HG02943 (cell line): ENCODE measurements around the gene SHROOM1.
A peak's percentile ranks its signal among the peaks of the same experiment; 100 is the strongest.

Source experiments
- ATAC-seq: cut with Tn5 transposase; IDR thresholded peaks from one replicate; pipeline ENCODE4 v1.9.1; 2021; ENCODE audit warnings: mild to moderate bottlenecking, low read depth, moderate library complexity; ENCODE audit not compliant: unreplicated experiment

SHROOM1 gene

DNA sequence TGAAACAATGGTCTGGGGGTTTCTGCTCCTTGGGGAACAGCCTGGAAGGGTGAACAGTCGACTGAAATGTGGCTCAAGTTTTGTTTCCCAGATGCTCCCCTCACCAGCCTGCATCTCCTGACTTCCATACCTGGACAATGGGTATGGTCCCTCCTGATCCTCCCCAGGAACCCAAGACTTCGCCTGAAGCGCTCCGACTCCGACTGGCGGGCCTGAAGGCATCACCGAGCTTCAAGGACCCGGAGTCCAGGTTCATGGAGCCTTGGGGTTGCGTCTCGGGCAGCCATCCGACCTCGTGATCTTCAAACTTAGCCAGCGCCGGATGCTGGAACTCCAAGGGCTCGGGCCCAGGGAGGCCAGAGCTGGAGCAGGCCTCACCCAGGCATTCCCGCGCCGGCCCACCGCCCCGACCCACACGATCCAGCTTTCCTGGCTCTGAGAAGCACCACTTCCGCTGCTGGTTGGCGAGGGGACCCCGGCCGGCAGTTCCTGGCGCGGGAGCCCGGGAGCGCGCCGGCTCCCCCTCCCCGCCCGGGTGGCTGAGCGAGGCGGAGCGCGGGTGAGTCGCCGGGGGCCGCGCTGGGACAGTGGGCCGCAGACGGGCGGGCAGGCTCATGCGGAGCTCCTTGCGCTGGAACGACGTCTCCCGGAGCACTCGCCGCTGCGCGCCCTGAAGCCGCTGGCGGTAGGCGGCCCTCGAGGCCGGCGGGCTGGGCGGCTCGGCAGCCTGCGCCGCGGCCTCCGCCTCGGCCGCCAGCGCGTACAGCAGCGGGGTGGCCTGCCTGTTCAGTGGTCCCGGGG, 5.2 kb downstream of the SHROOM1 start:
- ATAC-seq: no peak

DNA sequence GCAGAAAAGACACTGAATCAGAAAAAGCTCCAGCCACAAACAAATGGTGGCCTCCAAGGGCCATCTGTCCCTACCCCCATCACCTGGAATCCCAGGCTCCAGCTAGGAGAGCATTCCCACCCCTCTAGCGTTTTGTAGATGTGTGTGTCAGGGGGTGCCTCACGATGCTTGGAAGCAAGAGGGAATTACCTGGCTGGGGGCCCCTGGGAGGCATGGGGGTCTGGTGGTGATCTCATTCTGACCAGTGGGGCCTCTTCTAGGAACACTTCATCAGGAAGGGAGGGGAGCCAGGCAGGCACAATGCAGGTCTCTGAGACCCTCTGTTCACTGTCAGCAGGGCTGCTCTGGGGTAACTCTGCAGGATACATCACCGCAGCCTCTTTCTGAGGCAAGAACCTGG, 6.0 kb downstream of the SHROOM1 start:
- no peak for ATAC-seq

DNA sequence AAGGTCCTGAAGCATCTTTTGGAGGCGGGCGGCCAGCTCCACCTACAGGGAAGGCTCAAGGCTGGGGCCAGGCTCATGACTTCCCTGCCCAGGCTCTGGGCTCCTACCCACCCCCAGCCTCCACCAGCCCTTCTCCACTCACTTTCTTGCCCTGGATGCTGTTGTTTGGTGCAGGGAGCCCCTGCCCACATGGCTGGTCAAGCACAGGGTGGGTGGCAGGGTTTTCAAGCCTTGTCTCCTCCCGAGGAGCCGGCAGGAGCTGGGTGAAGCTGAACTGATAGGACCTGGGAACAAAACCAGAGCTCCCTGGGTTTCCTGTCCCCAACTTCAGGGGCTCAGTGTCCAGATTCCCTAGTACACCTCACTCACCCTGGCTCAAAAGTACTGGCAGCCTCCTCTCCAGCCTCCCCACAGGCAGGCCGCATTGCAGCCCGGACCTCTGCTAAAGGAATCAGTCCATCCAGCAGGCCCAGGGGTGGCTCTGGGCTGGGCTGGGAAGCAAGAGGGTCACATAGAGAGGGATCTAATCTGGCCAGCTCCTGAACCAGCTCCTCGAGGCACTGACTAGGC, 6.9 kb downstream of the SHROOM1 start:
- ATAC-seq: no peak

DNA sequence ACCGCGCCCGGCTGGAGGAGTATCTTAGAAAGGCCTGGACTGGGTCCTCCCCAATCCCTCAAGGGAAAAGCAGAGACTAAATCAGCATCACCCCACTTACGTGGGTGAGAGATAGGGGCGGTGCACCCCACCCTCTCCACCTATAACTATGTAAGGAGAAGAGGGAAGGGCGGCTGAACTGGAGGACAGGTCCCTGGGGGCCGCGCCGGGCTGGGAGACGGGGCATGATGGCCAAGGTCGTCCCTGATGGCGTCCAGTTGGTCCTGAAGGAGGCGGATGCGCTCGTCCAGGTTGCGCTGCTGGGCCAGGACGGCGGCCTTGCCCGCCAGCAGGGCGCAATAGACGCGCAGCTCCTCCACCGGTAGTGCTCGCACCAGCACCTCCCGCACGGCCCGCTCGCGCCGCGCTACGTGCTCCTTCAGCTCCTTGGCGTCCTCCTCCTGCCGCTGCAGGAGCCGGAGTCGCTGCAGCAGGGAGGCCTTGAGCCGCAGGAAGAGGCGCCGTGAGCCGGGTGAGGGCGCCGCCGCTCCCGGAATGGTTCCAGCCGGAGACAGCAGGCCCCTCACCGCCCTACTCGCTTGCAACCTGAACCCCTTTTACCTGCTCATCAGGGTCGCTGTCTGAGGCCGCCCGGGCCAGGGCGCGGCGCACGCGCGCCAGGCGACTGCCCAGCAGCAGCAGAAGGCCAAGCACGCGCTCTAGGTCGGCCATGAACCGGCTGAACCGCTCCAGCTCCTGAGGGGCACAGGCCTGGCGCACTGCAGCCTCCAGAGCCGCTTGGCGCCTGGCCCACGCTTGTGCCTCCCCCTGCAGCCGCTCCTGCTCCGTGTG, 7.6 kb downstream of the SHROOM1 start:
- ATAC-seq: no peak

DNA sequence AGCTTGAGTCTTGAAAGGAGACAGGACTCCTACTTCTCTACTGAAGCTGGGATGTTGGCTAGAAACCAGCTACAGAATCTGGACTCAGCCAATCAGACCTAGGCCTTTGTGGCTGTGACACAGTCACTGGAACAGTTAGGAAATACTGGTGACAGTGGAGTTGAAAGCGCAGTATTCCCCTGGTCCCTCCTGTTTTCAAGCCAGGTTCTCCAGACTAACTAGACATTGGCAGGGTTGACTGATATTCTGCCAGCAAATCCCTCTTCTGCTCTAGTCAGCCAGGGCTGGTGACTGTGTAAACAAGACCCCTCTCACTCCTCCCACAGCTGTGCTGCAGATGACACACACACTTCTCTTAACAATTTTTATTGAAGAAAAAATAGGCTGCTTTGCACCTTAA, 8.7 kb downstream of the SHROOM1 start:
- no peak for ATAC-seq

DNA sequence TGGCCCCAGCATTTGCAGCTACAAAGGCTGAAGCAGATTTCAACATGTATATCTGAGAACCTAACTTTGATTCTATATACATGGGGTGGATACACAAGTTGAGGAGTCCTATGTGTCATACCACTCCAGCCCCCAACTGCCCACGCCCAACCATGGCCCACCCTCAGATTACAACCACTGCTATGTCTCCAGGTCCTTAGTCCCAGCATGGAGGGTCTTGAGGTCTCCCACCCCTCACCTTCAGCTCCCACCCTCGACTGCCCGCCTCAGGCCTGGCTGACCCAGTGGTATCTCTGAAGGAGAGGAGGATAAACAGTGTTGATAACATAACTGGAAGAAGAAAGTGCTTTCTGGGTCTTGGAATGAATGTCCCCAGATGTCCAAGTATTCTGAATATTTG, 9.1 kb downstream of the SHROOM1 start:
- ATAC-seq: no peak

DNA sequence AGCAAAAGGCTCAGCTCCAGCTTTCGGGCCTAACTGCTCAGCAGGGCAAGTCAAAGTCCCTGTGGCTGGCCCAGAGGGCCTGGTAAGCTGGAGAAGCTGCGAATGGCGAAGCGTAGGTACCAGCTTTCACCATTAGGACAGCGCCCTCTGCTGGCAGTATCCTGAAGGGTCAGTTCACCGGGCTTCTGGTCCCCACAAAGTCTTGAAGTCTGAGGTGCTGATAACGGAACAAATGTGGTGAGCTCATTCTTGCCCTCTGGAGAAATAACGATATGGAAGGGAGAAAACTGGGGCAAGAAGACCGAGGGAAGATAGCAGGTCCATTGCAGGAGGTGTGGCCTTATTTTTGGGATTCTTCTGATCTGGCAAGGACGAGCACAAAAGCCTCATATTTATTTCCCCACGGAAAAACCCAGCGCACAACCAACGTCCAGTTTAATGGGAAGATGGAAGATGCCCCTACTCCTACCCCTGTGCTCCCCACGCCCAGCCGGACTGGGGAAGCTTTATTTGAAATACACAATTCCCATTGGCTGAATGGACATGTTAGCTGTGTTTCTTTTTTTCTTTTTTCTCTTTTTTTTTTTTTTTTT, 10.2 kb downstream of the SHROOM1 start:
- peak; percentile 91 for ATAC-seq

DNA sequence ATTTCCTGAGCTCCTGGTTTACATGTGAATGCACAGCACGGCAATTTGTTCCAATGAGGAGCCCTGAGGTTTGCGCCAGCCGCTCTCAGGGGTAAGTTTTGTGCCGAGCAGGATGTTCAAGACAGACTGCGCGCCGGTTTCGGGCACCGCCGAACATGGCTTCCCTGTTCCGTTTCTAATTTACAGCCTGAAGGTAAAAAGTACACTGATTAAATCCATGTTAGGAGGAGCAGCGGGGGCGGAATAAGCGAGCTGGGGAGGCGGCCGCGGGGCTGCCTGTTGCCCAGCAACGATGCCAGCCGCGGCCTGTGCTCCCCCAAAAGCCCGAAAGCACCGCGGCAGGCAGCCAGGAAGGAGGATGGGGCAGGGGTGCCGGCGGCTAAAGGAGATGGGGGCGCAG, 11.0 kb downstream of the SHROOM1 start:
- no peak for ATAC-seq

DNA sequence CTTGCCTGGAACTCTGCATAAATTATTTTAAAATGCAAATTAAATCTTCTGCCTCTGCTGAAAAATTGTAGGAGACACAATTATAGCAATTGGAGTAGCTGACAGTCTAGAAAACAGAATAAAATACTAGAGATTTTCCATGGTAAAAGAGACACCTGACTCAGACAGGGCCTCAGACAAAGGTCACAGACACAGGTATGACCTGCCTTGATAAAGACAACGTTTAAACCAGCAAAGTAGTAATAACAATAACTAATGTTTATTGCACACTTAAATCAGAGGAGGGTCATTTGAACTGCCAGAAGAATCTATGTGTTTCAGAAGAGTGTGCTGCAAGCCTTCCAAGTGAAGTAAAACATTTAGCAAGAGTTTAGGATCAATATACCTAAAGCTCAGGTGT, 13.4 kb downstream of the SHROOM1 start:
- ATAC-seq: no peak

DNA sequence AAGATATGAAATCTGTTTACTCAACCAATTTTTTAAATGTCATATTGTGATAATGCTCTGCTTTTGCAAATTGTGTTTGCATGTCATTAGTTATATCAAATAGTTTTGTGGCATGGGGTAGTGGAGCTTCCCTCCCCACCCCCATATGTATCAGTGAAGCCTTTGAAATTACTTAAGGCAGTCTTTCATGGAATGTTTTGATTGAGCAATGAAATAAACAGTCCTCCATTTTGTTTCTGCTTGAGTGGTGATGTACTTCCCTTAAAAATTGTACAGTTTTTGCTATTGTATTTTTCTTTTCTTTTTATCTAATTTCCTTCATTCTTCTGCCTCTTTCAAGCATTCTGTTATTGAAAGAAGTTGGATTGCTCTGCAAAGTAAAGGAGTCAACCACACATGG, 13.9 kb downstream of the SHROOM1 start:
- no peak for ATAC-seq

DNA sequence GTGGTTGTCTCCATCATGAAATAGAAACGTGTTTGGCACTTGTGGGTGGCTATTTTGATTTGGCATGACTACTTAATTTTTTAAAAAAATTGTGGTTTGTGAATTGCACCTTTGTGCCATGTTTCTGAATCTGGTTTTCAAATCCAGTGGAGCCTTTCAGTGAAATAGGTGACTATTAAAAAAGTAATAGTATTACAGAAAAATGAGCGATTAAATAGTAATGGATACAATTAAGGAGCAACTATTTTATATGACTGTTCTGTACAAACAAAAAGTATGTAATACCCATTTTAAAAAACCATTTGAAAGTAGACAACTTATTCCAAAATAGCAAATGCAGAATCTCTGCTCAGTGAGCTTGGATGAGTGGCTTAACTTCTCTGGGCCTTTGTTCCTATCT, 14.4 kb downstream of the SHROOM1 start:
- ATAC-seq: no peak

DNA sequence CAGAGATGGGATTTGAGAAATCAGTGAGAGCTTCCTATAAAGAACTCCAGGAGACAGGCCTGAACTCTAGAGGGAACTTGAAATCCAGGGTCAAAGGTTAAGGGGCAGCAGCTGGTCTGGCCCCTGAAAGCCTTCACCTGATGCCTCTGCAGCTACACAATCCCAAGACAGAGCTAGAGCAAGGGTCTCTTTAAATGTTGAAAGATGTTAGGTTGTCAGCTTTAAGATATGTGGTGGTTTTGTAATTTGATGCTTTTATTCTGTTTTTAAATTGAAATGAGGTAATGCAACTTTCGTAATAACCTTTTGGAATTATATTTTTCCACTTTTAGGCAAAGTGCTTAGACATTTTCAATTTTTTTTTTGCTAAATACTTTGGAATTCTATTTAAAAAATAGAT, 15.0 kb downstream of the SHROOM1 start:
- no peak for ATAC-seq

DNA sequence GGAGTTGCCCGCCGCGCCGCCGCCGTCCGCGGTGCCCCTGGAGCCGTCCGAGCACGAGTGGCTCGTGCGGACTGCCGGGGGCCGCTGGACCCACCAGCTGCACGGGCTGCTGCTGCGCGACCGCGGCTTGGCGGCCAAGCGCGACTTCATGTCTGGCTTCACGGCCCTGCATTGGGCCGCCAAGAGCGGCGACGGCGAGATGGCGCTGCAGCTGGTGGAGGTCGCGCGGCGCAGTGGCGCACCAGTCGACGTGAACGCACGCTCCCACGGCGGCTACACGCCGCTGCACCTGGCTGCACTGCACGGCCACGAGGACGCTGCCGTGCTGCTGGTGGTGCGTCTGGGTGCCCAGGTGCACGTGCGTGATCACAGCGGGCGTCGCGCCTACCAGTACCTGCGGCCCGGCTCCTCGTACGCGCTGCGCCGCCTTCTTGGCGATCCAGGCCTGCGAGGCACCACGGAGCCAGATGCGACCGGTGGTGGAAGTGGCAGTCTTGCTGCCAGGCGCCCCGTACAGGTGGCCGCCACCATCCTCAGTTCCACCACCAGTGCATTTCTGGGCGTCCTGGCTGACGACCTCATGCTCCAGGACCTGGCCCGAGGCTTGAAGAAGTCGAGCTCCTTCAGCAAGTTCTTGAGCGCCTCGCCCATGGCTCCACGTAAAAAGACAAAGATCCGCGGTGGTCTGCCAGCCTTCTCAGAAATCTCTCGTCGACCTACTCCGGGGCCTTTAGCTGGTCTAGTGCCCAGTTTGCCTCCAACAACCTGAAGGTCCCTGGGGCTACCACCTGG, 15.7 kb downstream of the SHROOM1 start:
- no peak for ATAC-seq

DNA sequence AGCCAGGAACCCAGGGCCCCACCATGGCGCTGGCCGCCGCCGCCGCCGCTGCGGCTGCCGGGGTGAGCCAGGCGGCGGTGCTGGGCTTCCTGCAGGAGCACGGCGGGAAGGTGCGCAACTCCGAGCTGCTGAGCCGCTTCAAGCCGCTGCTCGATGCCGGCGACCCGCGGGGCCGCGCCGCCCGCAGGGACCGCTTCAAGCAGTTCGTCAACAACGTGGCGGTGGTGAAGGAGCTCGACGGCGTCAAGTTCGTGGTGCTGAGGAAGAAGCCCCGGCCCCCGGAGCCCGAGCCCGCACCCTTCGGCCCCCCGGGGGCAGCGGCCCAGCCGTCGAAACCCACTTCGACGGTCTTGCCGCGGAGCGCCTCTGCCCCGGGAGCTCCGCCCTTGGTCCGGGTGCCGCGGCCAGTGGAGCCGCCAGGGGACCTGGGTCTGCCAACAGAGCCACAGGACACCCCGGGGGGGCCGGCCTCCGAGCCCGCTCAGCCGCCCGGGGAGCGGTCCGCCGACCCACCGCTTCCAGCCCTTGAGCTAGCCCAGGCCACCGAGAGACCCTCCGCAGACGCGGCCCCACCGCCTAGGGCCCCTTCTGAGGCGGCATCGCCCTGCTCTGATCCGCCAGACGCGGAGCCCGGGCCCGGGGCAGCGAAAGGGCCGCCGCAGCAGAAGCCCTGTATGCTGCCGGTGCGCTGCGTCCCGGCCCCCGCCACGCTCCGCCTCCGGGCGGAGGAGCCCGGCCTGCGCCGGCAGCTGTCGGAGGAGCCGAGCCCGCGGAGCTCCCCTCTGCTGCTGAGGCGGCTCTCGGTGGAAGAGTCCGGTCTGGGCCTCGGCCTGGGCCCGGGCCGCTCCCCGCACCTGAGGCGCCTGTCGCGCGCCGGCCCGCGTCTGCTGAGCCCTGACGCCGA, 16.6 kb downstream of the SHROOM1 start:
- no peak for ATAC-seq

DNA sequence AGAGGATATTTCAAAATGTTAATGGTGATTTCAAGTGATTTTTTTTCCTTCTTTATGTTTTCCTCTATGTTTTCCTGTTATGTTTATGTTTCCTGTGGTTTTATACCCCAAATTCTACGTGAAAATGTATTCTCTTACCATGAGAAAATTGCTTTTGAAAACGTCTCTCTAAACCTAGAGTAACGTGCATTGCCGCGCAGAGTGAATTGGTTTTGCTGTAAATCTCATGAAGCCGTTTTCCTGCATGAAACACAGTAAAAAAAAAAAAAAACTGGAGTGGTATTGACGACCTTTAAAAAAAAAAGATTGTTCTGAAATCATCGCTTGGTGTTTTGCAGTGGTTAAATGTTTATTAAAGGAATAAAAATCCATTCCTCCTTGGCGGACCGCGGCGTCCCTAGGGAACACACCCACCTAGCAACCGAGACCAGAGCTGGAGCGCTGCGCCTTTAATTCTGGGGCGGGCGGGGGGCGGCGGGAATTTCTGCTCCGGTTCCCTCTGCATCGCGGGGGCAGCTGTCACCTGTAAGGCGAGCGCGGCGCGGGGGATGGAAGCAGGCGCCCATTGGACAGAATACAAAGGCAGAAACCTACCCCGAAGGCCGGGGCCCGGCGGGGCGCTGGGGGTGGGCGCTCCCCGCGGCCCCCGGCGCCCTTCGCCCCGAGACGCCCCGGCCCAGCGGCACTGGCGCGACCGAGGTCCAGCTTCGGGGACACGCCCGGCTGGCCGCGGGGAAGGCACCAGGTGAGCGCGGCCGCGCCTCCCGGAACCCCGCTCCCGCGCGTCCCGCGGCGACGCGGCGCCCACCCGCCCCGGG, 17.5 kb downstream of the SHROOM1 start, which contains the start of gene SOWAHA:
SOWAHA (plus strand) TSS at position 522 of the 818 bp plus-strand sequence. CDS start 320 bp downstream, outside the sequence.
- no peak for ATAC-seq

DNA sequence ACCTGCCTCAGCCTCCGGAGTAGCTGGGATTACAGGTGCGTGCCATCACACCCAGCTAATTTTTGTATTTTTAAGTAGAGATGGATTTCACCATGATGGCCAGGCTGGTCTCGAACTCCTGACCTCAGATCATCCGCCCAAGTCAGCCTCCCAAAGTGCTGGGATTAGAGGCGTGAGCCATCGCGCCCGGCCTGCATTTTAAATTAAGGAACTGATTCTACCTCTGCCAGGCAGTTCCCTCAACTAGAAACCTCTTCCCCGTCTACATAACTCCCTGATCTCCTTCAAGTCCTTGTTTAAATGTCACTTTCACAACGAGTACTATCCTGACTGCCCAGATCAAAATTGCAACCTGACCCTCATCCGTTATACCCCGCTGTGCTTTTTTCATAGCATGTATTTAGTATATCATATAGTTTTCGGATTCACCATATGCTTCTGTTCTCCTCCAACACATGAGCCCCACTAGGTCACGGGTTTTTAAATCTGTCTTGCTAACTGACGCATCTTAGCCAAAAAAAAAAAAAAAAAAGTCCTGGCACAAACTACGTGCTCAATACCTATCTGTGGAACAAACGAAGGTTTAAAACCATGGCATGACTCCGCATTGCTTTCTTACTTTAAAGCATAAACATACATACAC, 18.2 kb downstream of the SHROOM1 start:
- no peak for ATAC-seq

DNA sequence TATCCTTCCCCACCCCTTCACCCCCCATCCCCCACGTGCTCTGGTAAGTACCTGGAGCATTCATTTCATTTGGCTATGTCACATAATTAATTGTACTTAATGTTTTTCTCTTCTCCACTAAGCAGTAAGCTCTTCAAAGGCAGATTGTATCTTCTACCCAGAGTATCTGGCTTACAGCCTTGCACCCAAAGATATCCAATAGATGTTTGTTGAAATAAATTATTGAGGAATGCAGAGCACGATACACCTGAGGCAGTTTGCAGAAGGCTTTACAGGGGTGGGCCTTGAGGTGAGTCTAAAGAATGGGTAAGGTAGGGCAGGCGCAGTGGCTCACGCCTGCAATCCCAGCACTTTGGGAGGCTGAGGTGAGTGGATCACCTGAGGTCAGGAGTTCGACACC, 19.8 kb downstream of the SHROOM1 start:
- no peak for ATAC-seq

DNA sequence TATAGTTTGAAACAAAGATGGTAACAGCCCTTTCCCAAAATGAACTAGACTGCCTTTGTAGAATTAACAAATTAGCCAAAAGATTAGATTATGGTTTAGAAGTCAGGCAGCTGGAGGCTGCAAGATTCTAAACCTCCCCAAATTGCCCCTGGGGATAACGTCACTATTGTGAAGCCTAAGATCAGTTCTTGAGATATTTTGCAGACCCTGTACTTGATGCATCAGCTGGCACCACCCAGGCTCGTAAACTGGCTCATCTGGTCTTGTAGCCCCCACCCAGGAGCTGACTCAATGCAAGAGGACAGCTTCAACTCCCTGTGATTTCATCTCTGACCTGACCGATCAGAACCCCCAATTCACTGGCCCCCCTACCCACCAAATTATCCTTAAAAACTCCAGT, 21.6 kb downstream of the SHROOM1 start:
- no peak for ATAC-seq
